Fibroblast of the aortic adventitia (primary cell): ENCODE results near the gene TMED7. TPM values are rescaled to one million over a fixed set of nuclear protein-coding genes. Genes with fewer than 3 reads are reported as not detected.
"Not testable (repeated sequence)": the region's sequence is repeated elsewhere in the genome, so short reads cannot be mapped to it uniquely, and the experiment has no call there.

Experiments used
- DNase-seq: peaks from one replicate; pipeline ENCODE4 v3.0.0-alpha.2; 2010; ENCODE audit warnings: low read depth
- H3K4me3 ChIP-seq: 2 replicates; pipeline ENCODE4 v1.5.1; 2011; ENCODE audit warnings: low read depth, mild to moderate bottlenecking, control low read depth, low read length, moderate library complexity
- total RNA-seq: library from RNA; depleted of rRNA; stranded (reverse); fragments of >200 nt; gene quantifications from 2 replicates; pipeline ENCODE4 v1.2.3, GENCODE V29; 2012; ENCODE audit warnings: low replicate concordance
- TF ChIP-seq, protein P1 (sequence below): IDR thresholded peaks from 2 replicates; pipeline ENCODE4 v1.5.1; 2011; ENCODE audit warnings: mild to moderate bottlenecking, low read length, control low read depth, inconsistent platforms; ENCODE audit not compliant: insufficient read depth

The TMED7 gene
- total RNA-seq: 30.5 and 181 TPM in 2 replicates

DNA sequence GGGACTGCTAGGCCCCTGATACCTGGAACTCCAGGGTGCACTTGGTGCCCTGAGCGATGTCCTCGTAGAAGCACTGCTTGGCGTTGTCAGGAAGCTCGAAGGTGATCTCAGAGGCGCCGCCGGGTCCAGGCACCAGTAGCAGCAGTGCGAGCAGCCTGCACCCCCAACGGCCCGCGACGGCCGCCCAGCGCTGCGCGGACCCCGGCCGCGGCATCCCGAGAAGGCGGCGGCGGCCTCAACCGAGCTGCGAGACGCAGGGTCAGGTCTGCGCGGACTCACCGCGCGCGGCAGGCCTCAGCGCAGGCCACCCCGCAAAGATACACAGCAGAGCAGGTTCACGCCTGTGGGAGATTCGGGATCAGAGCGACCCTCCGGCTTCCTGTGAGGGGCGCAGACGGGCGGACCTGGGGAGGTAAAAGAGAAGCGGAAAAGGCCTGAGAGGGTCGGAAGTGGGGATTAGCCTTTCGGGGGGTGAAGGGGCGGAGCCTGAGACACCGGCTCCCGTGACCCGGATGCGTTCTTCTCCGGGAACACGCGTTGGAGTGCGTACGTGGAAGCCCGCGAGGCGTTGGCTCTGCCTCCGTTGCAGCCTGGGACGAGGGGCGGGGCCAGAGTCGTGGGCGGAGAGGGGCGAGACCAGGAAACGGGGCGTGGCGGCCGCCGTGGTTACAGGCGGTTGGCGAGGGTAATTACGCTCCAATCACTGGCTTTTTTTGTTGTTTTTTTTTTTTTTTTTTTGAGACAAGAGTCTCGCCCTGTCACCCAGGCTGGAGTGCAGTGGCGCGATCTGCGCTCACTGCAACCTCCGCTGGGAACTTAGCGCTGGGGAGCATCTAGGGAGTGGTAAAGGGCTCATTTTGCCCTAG lies at the start of gene TMED7:
TSS of gene TMED7 (minus strand) at position 458 of the 866 bp plus-strand sequence. CDS start at position 214, 244 bp downstream.
- TF ChIP-seq, protein P1, sequence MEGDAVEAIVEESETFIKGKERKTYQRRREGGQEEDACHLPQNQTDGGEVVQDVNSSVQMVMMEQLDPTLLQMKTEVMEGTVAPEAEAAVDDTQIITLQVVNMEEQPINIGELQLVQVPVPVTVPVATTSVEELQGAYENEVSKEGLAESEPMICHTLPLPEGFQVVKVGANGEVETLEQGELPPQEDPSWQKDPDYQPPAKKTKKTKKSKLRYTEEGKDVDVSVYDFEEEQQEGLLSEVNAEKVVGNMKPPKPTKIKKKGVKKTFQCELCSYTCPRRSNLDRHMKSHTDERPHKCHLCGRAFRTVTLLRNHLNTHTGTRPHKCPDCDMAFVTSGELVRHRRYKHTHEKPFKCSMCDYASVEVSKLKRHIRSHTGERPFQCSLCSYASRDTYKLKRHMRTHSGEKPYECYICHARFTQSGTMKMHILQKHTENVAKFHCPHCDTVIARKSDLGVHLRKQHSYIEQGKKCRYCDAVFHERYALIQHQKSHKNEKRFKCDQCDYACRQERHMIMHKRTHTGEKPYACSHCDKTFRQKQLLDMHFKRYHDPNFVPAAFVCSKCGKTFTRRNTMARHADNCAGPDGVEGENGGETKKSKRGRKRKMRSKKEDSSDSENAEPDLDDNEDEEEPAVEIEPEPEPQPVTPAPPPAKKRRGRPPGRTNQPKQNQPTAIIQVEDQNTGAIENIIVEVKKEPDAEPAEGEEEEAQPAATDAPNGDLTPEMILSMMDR: no peak
- peak within 1 kb of the TSS; percentile 98 for H3K4me3 ChIP-seq
- DNase-seq: peak; percentile 97

DNA sequence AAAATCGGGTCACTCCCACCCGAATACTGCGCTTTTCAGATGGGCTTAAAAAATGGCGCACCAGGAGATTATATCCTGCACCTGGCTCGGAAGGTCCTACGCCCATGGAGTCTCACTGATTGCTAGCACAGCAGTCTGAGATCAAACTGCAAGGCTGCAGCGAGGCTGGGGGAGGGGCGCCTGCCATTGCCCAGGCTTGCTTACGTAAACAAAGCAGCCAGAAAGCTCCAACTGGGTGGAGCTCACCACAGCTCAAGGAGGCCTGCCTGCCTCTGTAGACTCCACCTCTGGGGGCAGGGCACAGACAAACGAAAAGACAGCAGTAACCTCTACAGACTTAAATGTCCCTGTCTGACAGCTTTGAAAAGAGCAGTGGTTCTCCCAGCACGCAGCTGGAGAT lies 48.9 kb upstream of the TMED7 start:
- H3K4me3 ChIP-seq, DNase-seq: not testable (repeated sequence)

DNA sequence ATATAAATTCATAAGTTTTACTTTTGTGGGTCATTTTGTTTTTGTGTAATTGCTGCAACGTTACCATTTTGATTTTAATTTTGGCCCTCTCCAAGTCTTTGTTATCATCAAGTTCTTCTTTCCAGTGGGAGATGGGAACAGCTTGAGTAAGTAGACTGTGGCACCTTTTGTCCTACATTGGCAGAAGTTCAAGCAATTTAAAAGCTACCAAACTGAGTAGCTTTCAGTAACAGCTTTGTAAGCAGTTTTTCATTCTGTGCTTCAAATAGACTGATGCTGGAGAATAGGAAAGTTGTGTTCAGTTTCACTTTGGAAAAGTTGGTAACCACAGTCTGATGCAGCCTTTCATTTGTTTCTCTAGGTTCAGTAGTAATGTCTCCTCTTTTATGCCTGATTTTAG lies 47.8 kb upstream of the TMED7 start:
- no peak overlapping the region for H3K4me3 ChIP-seq
- DNase-seq: no peak
- TF ChIP-seq, protein P1: no peak

DNA sequence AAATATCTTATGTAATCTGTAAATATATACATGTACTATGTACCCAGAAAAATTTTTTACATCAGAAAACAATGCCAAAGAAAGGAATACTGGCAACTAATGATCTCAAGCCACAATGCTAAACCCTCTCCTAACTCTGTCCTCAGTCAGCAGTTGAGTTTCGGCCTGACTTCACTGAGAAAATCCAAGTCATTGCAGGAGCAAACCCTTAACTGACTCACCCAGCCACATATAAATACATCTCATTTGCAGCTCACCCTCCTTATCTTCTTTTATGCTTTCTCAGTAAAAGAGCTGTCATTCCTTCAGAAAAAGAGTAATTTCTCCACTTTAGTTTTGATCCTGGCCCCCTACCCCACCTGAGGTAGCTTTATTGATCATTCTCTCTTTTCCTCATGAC lies 46.1 kb upstream of the TMED7 start:
- no peak overlapping the region for H3K4me3 ChIP-seq
- peak; percentile 28 for DNase-seq
- TF ChIP-seq, protein P1: no peak

DNA sequence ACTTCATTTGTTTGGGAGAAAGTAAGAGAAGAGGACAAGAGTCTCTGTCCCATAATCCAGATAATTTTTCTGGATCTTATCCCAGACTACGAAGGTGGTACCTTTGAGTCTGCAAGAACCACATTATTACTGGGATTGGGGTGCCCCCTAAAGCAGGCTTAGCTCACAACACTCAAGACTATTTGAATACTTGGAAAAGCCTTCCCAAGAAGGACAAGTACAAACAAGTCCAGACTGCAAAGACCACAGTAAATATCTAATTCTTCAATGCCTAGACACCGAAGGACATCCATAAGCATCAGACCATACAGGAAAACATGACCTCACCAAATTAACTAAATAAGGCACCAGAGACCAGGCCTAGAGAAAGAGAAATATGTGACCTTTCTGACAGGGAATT lies 40.2 kb upstream of the TMED7 start:
- TF ChIP-seq, protein P1: no peak
- DNase-seq: peak; percentile 13

DNA sequence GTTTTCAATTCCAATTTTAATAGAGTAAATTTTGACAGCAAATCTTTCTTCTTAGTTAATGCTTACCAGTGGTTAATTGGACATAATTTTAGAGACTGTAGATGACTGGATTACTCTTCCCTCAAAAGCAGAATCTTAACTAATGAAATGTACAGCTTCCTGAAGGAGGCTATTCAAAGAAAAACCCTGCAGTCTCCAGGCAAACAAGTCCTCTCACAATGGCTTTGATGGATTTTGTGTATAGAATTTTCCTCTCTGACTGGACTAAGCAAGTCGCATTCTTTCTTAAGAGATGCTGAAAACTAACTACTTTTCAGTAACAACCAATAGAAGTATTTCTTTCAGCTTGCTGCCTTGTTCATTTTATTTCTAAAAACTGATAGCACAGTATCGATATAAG lies 35.7 kb upstream of the TMED7 start:
- no peak for DNase-seq
- no peak overlapping the region for H3K4me3 ChIP-seq
- TF ChIP-seq, protein P1: no peak

More for the DNA sequence above, 40.2 kb upstream of the TMED7 start:
- H3K4me3 ChIP-seq: no peak overlapping the region

DNA sequence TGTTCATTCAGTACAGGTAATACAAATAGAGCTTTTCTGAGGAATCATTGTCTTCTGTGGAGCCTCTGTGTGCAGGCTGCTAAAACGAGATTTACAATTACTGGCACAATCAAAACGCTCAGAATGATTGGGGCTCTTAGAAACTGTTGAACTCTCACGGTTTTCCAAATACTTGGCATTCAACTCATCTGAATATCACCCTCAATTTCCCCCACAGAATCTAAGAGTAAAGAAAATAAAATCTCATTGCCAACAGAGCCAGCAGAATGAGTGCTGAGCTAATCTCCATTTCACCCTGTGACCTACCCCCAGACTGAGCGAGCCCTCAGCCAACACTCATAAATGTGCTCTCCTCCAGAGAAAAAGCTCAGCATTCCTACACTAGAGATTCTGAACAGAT lies 35.3 kb upstream of the TMED7 start:
- no peak overlapping the region for H3K4me3 ChIP-seq
- DNase-seq: peak; percentile 63

More for the DNA sequence above, 35.3 kb upstream of the TMED7 start:
- TF ChIP-seq, protein P1: no peak
